Immature natural killer cell (primary cell): ENCODE data around the gene TOP1. TPM values are rescaled to one million over a fixed set of nuclear protein-coding genes. Genes with fewer than 3 reads are reported as not detected.
"Not testable (repeated sequence)": the region's sequence is repeated elsewhere in the genome, so short reads cannot be mapped to it uniquely, and the experiment has no call there.

Experiments used
- DNase-seq, 3 donors: peaks; one replicate each; pipeline ENCODE4 v3.0.0; 2022; ENCODE audit warnings: mixed read lengths in 1 of 3
- H3K27ac Mint-ChIP-seq, 6 donors: one replicate each; pipeline ENCODE4 v1.8.0; 2020; ENCODE audit warnings: mixed read lengths in 6 of 6, mild to moderate bottlenecking in 5 of 6, inconsistent platforms in 4 of 6, moderate library complexity in 3 of 6
- H3K27me3 Mint-ChIP-seq, 3 donors: one replicate each; pipeline ENCODE4 v1.8.0; 2020 to 2021; ENCODE audit warnings: low read depth in 3 of 3, mild to moderate bottlenecking in 3 of 3, mixed read lengths in 3 of 3, moderate library complexity in 3 of 3, inconsistent platforms in 1 of 3
- H3K36me3 Mint-ChIP-seq, 3 donors: one replicate each; pipeline ENCODE4 v1.8.0; 2020; ENCODE audit warnings: mixed read lengths in 3 of 3, inconsistent platforms in 2 of 3, mild to moderate bottlenecking in 2 of 3
- H3K4me1 Mint-ChIP-seq, 2 donors: one replicate each; pipeline ENCODE4 v1.8.0; 2020; ENCODE audit warnings: inconsistent platforms in 2 of 2, mild to moderate bottlenecking in 2 of 2, mixed read lengths in 2 of 2, moderate library complexity in 1 of 2
- H3K4me3 Mint-ChIP-seq, 5 donors: one replicate each; pipeline ENCODE4 v1.8.0; 2020; ENCODE audit warnings: mild to moderate bottlenecking in 5 of 5, mixed read lengths in 5 of 5, inconsistent platforms in 3 of 5, moderate library complexity in 3 of 5
- H3K9me3 Mint-ChIP-seq, 6 donors: one replicate each; pipeline ENCODE4 v1.8.0; 2020; ENCODE audit warnings: mild to moderate bottlenecking in 6 of 6, mixed read lengths in 6 of 6, inconsistent platforms in 4 of 6, moderate library complexity in 3 of 6
- polyA plus RNA-seq, 3 donors: library from polyadenylated mRNA; unstranded; fragments of 300-500 nt; fragmentation: Illumina TruSeq; gene quantifications; one replicate each; pipeline ENCODE4 v1.2.3, GENCODE V29; 2021

TOP1 gene
- polyA plus RNA-seq, 3 donors from 2014 or later, result 5.0 to 16.0 (median 5.3) TPM

GRCh38 chr20:41131594-41132387 is 103.2 kb downstream of the TOP1 start:
- Mint-ChIP-seq H3K4me3 (no peak overlapping the region), H3K27ac (peak overlapping the region in 1 of 6 donors; percentile 67), H3K36me3 (peaks cover 0 to 6% (median 5%) of the 10 kb centered on the region in 3 donors), H3K27me3 (peaks cover 3 to 5% (median 4%) of the 10 kb centered on the region in 3 donors), H3K9me3 (no peaks in the 10 kb centered on the region), H3K4me1 (peaks cover 13 to 14% of the 10 kb centered on the region in 2 donors)
- DNase-seq, result no peak

- DNase-seq, H3K27ac Mint-ChIP-seq, H3K27me3 Mint-ChIP-seq, H3K9me3 Mint-ChIP-seq, H3K4me3 Mint-ChIP-seq, H3K36me3 Mint-ChIP-seq: not testable (repeated sequence)
- peaks cover 13 to 14% of the 10 kb centered on the region in 2 donors for H3K4me1 Mint-ChIP-seq
Observed at GRCh38 chr20:41132388-41132775, 103.8 kb downstream of the TOP1 start.

GRCh38 chr20:41133709-41134361 is 105.2 kb downstream of the TOP1 start:
- peaks cover 20 to 21% of the 10 kb centered on the region in 2 donors for H3K4me1 Mint-ChIP-seq
- no peak overlapping the region for H3K27ac Mint-ChIP-seq
- H3K4me3 Mint-ChIP-seq, result no peak overlapping the region
- H3K9me3 Mint-ChIP-seq, result no peaks in the 10 kb centered on the region
- DNase-seq, result no peak
- peaks cover 0 to 5% (median 3%) of the 10 kb centered on the region in 3 donors for H3K36me3 Mint-ChIP-seq
- H3K27me3 Mint-ChIP-seq, result peaks cover 7 to 15% (median 10%) of the 10 kb centered on the region in 3 donors

GRCh38 chr20:41134362-41135186 is 106.0 kb downstream of the TOP1 start:
- Mint-ChIP-seq H3K36me3 (peaks cover 0 to 5% (median 3%) of the 10 kb centered on the region in 3 donors), H3K4me1 (peaks cover 28 to 29% of the 10 kb centered on the region in 2 donors), H3K27ac (peak overlapping the region in 2 of 6 donors; percentile 12 to 24), H3K4me3 (no peak overlapping the region), H3K27me3 (peaks cover 7 to 15% (median 12%) of the 10 kb centered on the region in 3 donors), H3K9me3 (no peaks in the 10 kb centered on the region)
- no peak for DNase-seq

GRCh38 chr20:41135187-41135887 is 106.7 kb downstream of the TOP1 start:
- peaks cover 0 to 3% (median 3%) of the 10 kb centered on the region in 3 donors for H3K36me3 Mint-ChIP-seq
- DNase-seq, result peak; percentile 53 to 62 (median 62)
- H3K27me3 Mint-ChIP-seq, result peaks cover 7 to 16% (median 12%) of the 10 kb centered on the region in 3 donors
- peaks cover 35 to 36% of the 10 kb centered on the region in 2 donors for H3K4me1 Mint-ChIP-seq
- H3K27ac Mint-ChIP-seq, result peak overlapping the region; percentile 28 to 95 (median 81)
- no peaks in the 10 kb centered on the region for H3K9me3 Mint-ChIP-seq
- peak overlapping the region; percentile 86 to 93 (median 91) for H3K4me3 Mint-ChIP-seq

- H3K36me3 Mint-ChIP-seq, result peaks cover 0 to 3% (median 0%) of the 10 kb centered on the region in 3 donors
- peaks cover 43 to 44% of the 10 kb centered on the region in 2 donors for H3K4me1 Mint-ChIP-seq
- H3K9me3 Mint-ChIP-seq, result no peaks in the 10 kb centered on the region
- peaks cover 7 to 16% (median 12%) of the 10 kb centered on the region in 3 donors for H3K27me3 Mint-ChIP-seq
- H3K4me3 Mint-ChIP-seq, result peak overlapping the region; percentile 86 to 93 (median 91)
- no peak for DNase-seq
- peak overlapping the region; percentile 53 to 95 (median 83) for H3K27ac Mint-ChIP-seq
Observed at GRCh38 chr20:41135888-41136679, 107.5 kb downstream of the TOP1 start.

GRCh38 chr20:41136680-41137613 is 108.3 kb downstream of the TOP1 start, which contains the start of gene PLCG1:
PLCG1 (plus strand) TSS chr20:41137543; CDS start chr20:41137642, 99 bp downstream.
- peaks cover 52% of the 10 kb centered on the region in 2 donors for H3K4me1 Mint-ChIP-seq
- H3K9me3 Mint-ChIP-seq, result no peaks in the 10 kb centered on the region
- H3K36me3 Mint-ChIP-seq, result no peaks in the 10 kb centered on the region
- peak within 1 kb of the TSS; percentile 87 to 93 (median 91) for H3K4me3 Mint-ChIP-seq
- peak within 1 kb of the TSS; percentile 88 to 96 (median 94) for H3K27ac Mint-ChIP-seq
- peak; percentile 82 to 85 (median 84) for DNase-seq
- peaks cover 8 to 16% (median 12%) of the 10 kb centered on the region in 3 donors for H3K27me3 Mint-ChIP-seq

- peaks cover 61% of the 10 kb centered on the region in 2 donors for H3K4me1 Mint-ChIP-seq
- no peaks in the 10 kb centered on the region for H3K9me3 Mint-ChIP-seq
- DNase-seq, result peak; percentile 78 to 80 (median 79)
- H3K27me3 Mint-ChIP-seq, result peaks cover 8 to 16% (median 12%) of the 10 kb centered on the region in 3 donors
- no peaks in the 10 kb centered on the region for H3K36me3 Mint-ChIP-seq
- peak overlapping the region; percentile 88 to 96 (median 92) for H3K27ac Mint-ChIP-seq
- H3K4me3 Mint-ChIP-seq, result peak overlapping the region; percentile 84 to 90 (median 89)
Observed at GRCh38 chr20:41137614-41138474, 109.2 kb downstream of the TOP1 start.

- H3K4me3 Mint-ChIP-seq, result peak overlapping the region; percentile 84 to 90 (median 89)
- H3K27me3 Mint-ChIP-seq, result peaks cover 8 to 16% (median 12%) of the 10 kb centered on the region in 3 donors
- H3K9me3 Mint-ChIP-seq, result no peaks in the 10 kb centered on the region
- DNase-seq, result peak; percentile 56 to 57 (median 57)
- H3K27ac Mint-ChIP-seq, result peak overlapping the region; percentile 88 to 96 (median 92)
- peaks cover 69% of the 10 kb centered on the region in 2 donors for H3K4me1 Mint-ChIP-seq
- no peaks in the 10 kb centered on the region for H3K36me3 Mint-ChIP-seq
Observed at GRCh38 chr20:41138475-41139226, 110.0 kb downstream of the TOP1 start.
